ENCODE measurements around the gene DCDC2C.
A peak's percentile ranks its signal among the peaks of the same experiment; 100 is the strongest.

DCDC2C gene

GRCh38 chr2:3737128-3737527, 33.8 kb downstream of the DCDC2C start:
- in situ Hi-C loops (cut with MboI; ENCODE audit: low pct_unique_long_range_greater_than_20kb, low sequenced_read_pairs): no loop called here
- DNase-seq: no peak

GRCh38 chr2:3738454-3738853, 35.1 kb downstream of the DCDC2C start:
- DNase-seq: peak; percentile 45
- in situ Hi-C loops (cut with MboI; ENCODE audit: low pct_unique_long_range_greater_than_20kb, low sequenced_read_pairs): no loop called here

GRCh38 chr2:3739313-3739712, 35.9 kb downstream of the DCDC2C start:
- no peak for DNase-seq
- in situ Hi-C loops (cut with MboI; ENCODE audit: low pct_unique_long_range_greater_than_20kb, low sequenced_read_pairs): no loop called here

- peak; percentile 42 for DNase-seq
- in situ Hi-C loops (cut with MboI; ENCODE audit: low pct_unique_long_range_greater_than_20kb, low sequenced_read_pairs): no loop called here
Observed at GRCh38 chr2:3741396-3741795, 38.0 kb downstream of the DCDC2C start.

GRCh38 chr2:3741867-3742602, 38.7 kb downstream of the DCDC2C start:
- DNase-seq: no peak
- in situ Hi-C loops (cut with MboI; ENCODE audit: low pct_unique_long_range_greater_than_20kb, low sequenced_read_pairs): no loop called here

- DNase-seq: no peak
Observed at GRCh38 chr2:3742743-3743508, 39.6 kb downstream of the DCDC2C start.

GRCh38 chr2:3743951-3744555, 40.7 kb downstream of the DCDC2C start:
- DNase-seq: no peak
- in situ Hi-C loops (cut with MboI; ENCODE audit: low pct_unique_long_range_greater_than_20kb, low sequenced_read_pairs): no loop called here

More at GRCh38 chr2:3742743-3743508, 39.6 kb downstream of the DCDC2C start:
- in situ Hi-C loops (cut with MboI; ENCODE audit: low pct_unique_long_range_greater_than_20kb, low sequenced_read_pairs): no loop called here

GRCh38 chr2:3745920-3746319, 42.5 kb downstream of the DCDC2C start:
- in situ Hi-C loops (cut with MboI; ENCODE audit: low pct_unique_long_range_greater_than_20kb, low sequenced_read_pairs): no loop called here
- no peak for DNase-seq

- DNase-seq: no peak
- in situ Hi-C loops (cut with MboI; ENCODE audit: low pct_unique_long_range_greater_than_20kb, low sequenced_read_pairs): no loop called here
Observed at GRCh38 chr2:3747032-3747654, 43.8 kb downstream of the DCDC2C start.

GRCh38 chr2:3747826-3748225, 44.5 kb downstream of the DCDC2C start:
- in situ Hi-C loops (cut with MboI; ENCODE audit: low pct_unique_long_range_greater_than_20kb, low sequenced_read_pairs): no loop called here
- DNase-seq: no peak

- in situ Hi-C loops (cut with MboI; ENCODE audit: low pct_unique_long_range_greater_than_20kb, low sequenced_read_pairs): no loop called here
- no peak for DNase-seq
Observed at GRCh38 chr2:3749201-3749600, 45.8 kb downstream of the DCDC2C start.

- in situ Hi-C loops (cut with MboI; ENCODE audit: low pct_unique_long_range_greater_than_20kb, low sequenced_read_pairs): no loop called here
- no peak for DNase-seq
Observed at GRCh38 chr2:3751251-3751650, 47.9 kb downstream of the DCDC2C start.

- in situ Hi-C loops (cut with MboI; ENCODE audit: low pct_unique_long_range_greater_than_20kb, low sequenced_read_pairs): no loop called here
Observed at GRCh38 chr2:3751806-3752205, 48.4 kb downstream of the DCDC2C start.

GRCh38 chr2:3752376-3752775, 49.0 kb downstream of the DCDC2C start:
- in situ Hi-C loops (cut with MboI; ENCODE audit: low pct_unique_long_range_greater_than_20kb, low sequenced_read_pairs): no loop called here
- DNase-seq: no peak

More at GRCh38 chr2:3751806-3752205, 48.4 kb downstream of the DCDC2C start:
- no peak for DNase-seq

GRCh38 chr2:3753561-3753960, 50.2 kb downstream of the DCDC2C start:
- no peak for DNase-seq
- in situ Hi-C loops (cut with MboI; ENCODE audit: low pct_unique_long_range_greater_than_20kb, low sequenced_read_pairs): no loop called here

GRCh38 chr2:3754280-3754679, 50.9 kb downstream of the DCDC2C start:
- no peak for DNase-seq
- in situ Hi-C loops (cut with MboI; ENCODE audit: low pct_unique_long_range_greater_than_20kb, low sequenced_read_pairs): no loop called here

GRCh38 chr2:3754795-3755194, 51.4 kb downstream of the DCDC2C start:
- in situ Hi-C loops (cut with MboI; ENCODE audit: low pct_unique_long_range_greater_than_20kb, low sequenced_read_pairs): no loop called here
- DNase-seq: no peak

- DNase-seq: no peak
- in situ Hi-C loops (cut with MboI; ENCODE audit: low pct_unique_long_range_greater_than_20kb, low sequenced_read_pairs): no loop called here
Observed at GRCh38 chr2:3755277-3755676, 51.9 kb downstream of the DCDC2C start.

GRCh38 chr2:3756306-3756705, 52.9 kb downstream of the DCDC2C start:
- in situ Hi-C loops (cut with MboI; ENCODE audit: low pct_unique_long_range_greater_than_20kb, low sequenced_read_pairs): no loop called here
- DNase-seq: no peak

- in situ Hi-C loops (cut with MboI; ENCODE audit: low pct_unique_long_range_greater_than_20kb, low sequenced_read_pairs): no loop called here
- DNase-seq: no peak
Observed at GRCh38 chr2:3758906-3759305, 55.5 kb downstream of the DCDC2C start.
